GM13976 (cell line): Measurements from ENCODE around the gene HBM.
"Not testable (repeated sequence)": the region's sequence is repeated elsewhere in the genome, so short reads cannot be mapped to it uniquely, and the experiment has no call there.

ENCODE experiments used
- DNase-seq: peaks from one replicate; pipeline ENCODE4 v3.0.0; 2012; ENCODE audit warnings: low spot score
- CTCF ChIP-seq: IDR thresholded peaks from 2 replicates; pipeline ENCODE4 v1.5.1; 2012; ENCODE audit warnings: borderline replicate concordance, mild to moderate bottlenecking; ENCODE audit not compliant: insufficient read depth; ENCODE audit errors: extremely low read depth, missing control alignments, control extremely low read depth
- in situ Hi-C: fragments of 300-500 bp; cut with MboI; formaldehyde crosslinking; loops from one replicate; pipeline ENCODE4 v1.12.0; 2022; ENCODE audit warnings: low sequenced_read_pairs, mixed read lengths, inconsistent platforms; ENCODE audit not compliant: unreplicated experiment

The HBM gene

GRCh38 chr16:159136-159849 lies 6.5 kb upstream of the HBM start:
- DNase-seq, result no peak
- in situ Hi-C loops, result no loop called here
- TF ChIP-seq CTCF, result no peak

- DNase-seq, in situ Hi-C loops: not testable (repeated sequence)
These were observed 5.5 kb upstream of the HBM start for GRCh38 chr16:160242-160641.

GRCh38 chr16:160691-161190 lies 5.0 kb upstream of the HBM start:
- in situ Hi-C loops, result no loop called here
- no peak for TF ChIP-seq CTCF
- DNase-seq, result no peak

- TF ChIP-seq CTCF, result no peak
- in situ Hi-C loops, result no loop called here
- no peak for DNase-seq
These were observed 3.3 kb upstream of the HBM start for GRCh38 chr16:162271-162991.

- DNase-seq, in situ Hi-C loops: not testable (repeated sequence)
These were observed 2.6 kb upstream of the HBM start for GRCh38 chr16:163139-163538.

- DNase-seq, in situ Hi-C loops: not testable (repeated sequence)
These were observed 2.1 kb upstream of the HBM start for GRCh38 chr16:163696-164095.

GRCh38 chr16:164134-164823 lies 1.5 kb upstream of the HBM start:
- in situ Hi-C loops, DNase-seq: not testable (repeated sequence)

- TF ChIP-seq CTCF, result no peak
- in situ Hi-C loops, result no loop called here
- peak; percentile 79 for DNase-seq
These were observed 795 bp upstream of the HBM start for GRCh38 chr16:164827-165538.
